Mammary epithelial cell (primary cell): ENCODE results near the gene IL20RB.

ENCODE experiments used
- EZH2 ChIP-seq: IDR thresholded peaks from 2 replicates; pipeline ENCODE4 v1.6.1; 2012; ENCODE audit warnings: low read length, inconsistent platforms, borderline replicate concordance
- TF ChIP-seq, protein P1 (sequence below), 2 donors: IDR thresholded peaks in 1 of 2; conservative IDR thresholded peaks in 1 of 2; 2 replicates each; pipeline ENCODE4 v1.5.1; 2011 to 2012; ENCODE audit warnings: inconsistent platforms in 2 of 2, low read length in 2 of 2, mild to moderate bottlenecking in 2 of 2, control low read depth in 1 of 2, low read depth in 1 of 2; ENCODE audit not compliant: insufficient read depth in 1 of 2; ENCODE audit errors: extremely low read depth in 1 of 2

DNA sequence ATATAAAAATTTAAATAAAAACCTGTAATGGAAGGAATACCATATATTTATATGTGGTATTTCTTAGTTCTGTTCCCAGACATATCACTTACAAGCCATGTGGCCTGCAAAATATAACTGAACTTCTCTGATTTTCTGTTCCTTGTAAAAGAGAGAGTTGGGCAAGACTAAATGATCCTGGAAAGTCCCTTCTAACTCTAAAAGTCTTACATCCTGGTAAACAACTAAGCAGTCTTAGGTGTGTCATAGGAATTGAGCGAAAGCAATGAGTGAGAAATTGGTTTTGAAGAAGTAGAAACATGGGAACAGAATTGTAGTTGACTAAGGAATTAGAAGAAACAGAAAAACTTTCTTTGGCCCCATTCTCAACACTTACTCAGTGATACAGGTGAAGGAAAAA lies 25.3 kb upstream of the IL20RB start:
- TF ChIP-seq, protein P1, sequence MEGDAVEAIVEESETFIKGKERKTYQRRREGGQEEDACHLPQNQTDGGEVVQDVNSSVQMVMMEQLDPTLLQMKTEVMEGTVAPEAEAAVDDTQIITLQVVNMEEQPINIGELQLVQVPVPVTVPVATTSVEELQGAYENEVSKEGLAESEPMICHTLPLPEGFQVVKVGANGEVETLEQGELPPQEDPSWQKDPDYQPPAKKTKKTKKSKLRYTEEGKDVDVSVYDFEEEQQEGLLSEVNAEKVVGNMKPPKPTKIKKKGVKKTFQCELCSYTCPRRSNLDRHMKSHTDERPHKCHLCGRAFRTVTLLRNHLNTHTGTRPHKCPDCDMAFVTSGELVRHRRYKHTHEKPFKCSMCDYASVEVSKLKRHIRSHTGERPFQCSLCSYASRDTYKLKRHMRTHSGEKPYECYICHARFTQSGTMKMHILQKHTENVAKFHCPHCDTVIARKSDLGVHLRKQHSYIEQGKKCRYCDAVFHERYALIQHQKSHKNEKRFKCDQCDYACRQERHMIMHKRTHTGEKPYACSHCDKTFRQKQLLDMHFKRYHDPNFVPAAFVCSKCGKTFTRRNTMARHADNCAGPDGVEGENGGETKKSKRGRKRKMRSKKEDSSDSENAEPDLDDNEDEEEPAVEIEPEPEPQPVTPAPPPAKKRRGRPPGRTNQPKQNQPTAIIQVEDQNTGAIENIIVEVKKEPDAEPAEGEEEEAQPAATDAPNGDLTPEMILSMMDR (conservative IDR thresholded peaks at IDR 0.05 in 1 of 2, IDR thresholded peaks at IDR 0.05 in 1 of 2; ENCODE audit: extremely low read depth in 1 of 2, insufficient read depth in 1 of 2, low read depth in 1 of 2, low read length in 2 of 2): no peak
- TF ChIP-seq EZH2: no peak
